Measurements from ENCODE around the gene ROBO2.

ROBO2 gene

GRCh38 chr3:77601823-77602415 lies 562.0 kb downstream of the ROBO2 start:
- DNase-seq: no peak

- DNase-seq: no peak
Measured at GRCh38 chr3:77602722-77603121, 562.8 kb downstream of the ROBO2 start.

GRCh38 chr3:77605308-77605707 lies 565.4 kb downstream of the ROBO2 start:
- DNase-seq: no peak

- no peak for DNase-seq
Measured at GRCh38 chr3:77605865-77606264, 566.0 kb downstream of the ROBO2 start.

- DNase-seq: no peak
Measured at GRCh38 chr3:77606372-77606771, 566.5 kb downstream of the ROBO2 start.

- no peak for DNase-seq
Measured at GRCh38 chr3:77618686-77619085, 578.8 kb downstream of the ROBO2 start.

GRCh38 chr3:77620009-77620408 lies 580.1 kb downstream of the ROBO2 start:
- DNase-seq: no peak

- DNase-seq: no peak
Measured at GRCh38 chr3:77623500-77623899, 583.6 kb downstream of the ROBO2 start.

GRCh38 chr3:77626157-77626556 lies 586.3 kb downstream of the ROBO2 start:
- DNase-seq: no peak

GRCh38 chr3:77648214-77648613 lies 608.3 kb downstream of the ROBO2 start:
- no peak for DNase-seq

GRCh38 chr3:77648664-77649063 lies 608.8 kb downstream of the ROBO2 start:
- no peak for DNase-seq

- DNase-seq: no peak
Measured at GRCh38 chr3:77652624-77653023, 612.7 kb downstream of the ROBO2 start.

GRCh38 chr3:77655396-77655795 lies 615.5 kb downstream of the ROBO2 start:
- no peak for DNase-seq

- no peak for DNase-seq
Measured at GRCh38 chr3:77660718-77661117, 620.8 kb downstream of the ROBO2 start.

- no peak for DNase-seq
Measured at GRCh38 chr3:77667901-77668300, 628.0 kb downstream of the ROBO2 start.

- no peak for DNase-seq
Measured at GRCh38 chr3:77668376-77668775, 628.5 kb downstream of the ROBO2 start.

GRCh38 chr3:77672016-77672415 lies 632.1 kb downstream of the ROBO2 start:
- DNase-seq: no peak

- no peak for DNase-seq
Measured at GRCh38 chr3:77682162-77682561, 642.3 kb downstream of the ROBO2 start.

- no peak for DNase-seq
Measured at GRCh38 chr3:77684115-77684514, 644.2 kb downstream of the ROBO2 start.

GRCh38 chr3:77685713-77686112 lies 645.8 kb downstream of the ROBO2 start:
- DNase-seq: no peak

- DNase-seq: no peak
Measured at GRCh38 chr3:77686560-77686959, 646.7 kb downstream of the ROBO2 start.

GRCh38 chr3:77687545-77687944 lies 647.6 kb downstream of the ROBO2 start:
- no peak for DNase-seq

- DNase-seq: no peak
Measured at GRCh38 chr3:77690284-77690845, 650.5 kb downstream of the ROBO2 start.

- no peak for DNase-seq
Measured at GRCh38 chr3:77693147-77693546, 653.2 kb downstream of the ROBO2 start.

- DNase-seq: no peak
Measured at GRCh38 chr3:77699125-77699691, 659.3 kb downstream of the ROBO2 start.
